Measurements from ENCODE around the gene ST14.
"Not testable (repeated sequence)": the region's sequence is repeated elsewhere in the genome, so short reads cannot be mapped to it uniquely, and the experiment has no call there.

Gene ST14

DNA sequence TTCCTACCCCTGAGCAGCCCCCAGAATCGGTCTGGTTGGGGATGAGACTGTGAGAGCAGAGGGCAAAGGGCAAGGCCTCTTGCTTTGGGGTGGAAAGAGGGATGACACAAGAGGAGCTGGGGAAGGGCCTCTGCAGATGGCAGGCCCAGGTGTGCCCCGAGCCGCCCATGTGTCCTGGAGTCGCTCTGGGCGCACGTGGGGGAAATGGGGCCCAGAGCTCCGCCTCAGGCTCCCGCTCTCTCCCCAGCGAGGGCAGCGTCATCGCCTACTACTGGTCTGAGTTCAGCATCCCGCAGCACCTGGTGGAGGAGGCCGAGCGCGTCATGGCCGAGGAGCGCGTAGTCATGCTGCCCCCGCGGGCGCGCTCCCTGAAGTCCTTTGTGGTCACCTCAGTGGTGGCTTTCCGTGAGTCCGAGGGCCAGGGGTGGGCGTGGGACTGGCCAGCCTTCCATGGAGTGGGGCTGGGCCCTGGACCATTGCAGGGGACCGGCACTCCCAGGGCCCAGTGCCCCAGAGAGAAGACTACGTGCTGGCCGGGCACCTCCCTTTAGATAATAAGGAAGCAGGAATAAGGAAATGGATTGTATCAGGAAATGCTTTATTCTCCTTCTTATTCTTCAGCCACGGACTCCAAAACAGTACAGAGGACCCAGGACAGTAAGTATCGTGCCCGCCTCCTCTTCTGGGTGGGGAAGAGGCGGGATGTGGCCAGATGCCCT, 30.1 kb downstream of the ST14 start:
- DNase-seq = no peak

GRCh38 chr11:130190371-130190881, 30.8 kb downstream of the ST14 start:
- DNase-seq = no peak

- DNase-seq = no peak
These were observed 32.3 kb downstream of the ST14 start for GRCh38 chr11:130191896-130192295.

GRCh38 chr11:130192845-130193267, 33.3 kb downstream of the ST14 start:
- DNase-seq = no peak

GRCh38 chr11:130193551-130193950, 34.0 kb downstream of the ST14 start:
- DNase-seq = not testable (repeated sequence)

DNA sequence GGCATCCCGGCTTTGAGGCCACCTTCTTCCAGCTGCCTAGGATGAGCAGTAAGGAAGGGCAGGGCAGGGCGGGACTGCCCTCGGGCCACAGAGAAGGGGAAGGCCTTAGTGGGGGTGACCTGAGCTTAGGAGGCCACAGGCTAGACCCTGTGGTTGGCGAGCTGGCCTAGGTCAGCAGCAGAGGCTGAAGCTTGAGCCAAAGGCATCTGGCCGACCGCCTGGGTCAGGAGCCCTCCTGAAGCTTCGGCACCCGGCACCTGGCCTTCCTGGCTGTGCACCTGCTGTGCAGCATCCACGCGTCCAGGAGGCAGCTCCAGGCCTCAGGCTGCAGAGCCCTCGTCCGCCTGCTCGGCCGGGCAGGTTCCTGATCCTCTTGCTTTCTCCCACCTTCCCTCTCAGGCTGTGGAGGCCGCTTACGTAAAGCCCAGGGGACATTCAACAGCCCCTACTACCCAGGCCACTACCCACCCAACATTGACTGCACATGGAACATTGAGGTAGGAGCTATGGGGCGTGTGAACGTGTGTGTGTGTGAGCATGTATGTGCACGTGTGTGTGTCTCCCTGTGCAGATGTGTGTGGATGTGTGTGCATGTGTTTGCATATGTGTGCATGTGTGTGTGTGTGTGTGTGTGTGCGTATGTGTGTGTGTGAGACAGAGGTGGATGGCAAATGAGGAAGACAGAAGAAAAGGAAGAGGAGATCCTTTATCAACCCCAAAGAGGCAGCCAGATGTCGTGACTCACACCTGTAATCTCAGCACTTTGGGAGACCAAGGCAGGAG, 34.9 kb downstream of the ST14 start:
- DNase-seq = no peak

DNA sequence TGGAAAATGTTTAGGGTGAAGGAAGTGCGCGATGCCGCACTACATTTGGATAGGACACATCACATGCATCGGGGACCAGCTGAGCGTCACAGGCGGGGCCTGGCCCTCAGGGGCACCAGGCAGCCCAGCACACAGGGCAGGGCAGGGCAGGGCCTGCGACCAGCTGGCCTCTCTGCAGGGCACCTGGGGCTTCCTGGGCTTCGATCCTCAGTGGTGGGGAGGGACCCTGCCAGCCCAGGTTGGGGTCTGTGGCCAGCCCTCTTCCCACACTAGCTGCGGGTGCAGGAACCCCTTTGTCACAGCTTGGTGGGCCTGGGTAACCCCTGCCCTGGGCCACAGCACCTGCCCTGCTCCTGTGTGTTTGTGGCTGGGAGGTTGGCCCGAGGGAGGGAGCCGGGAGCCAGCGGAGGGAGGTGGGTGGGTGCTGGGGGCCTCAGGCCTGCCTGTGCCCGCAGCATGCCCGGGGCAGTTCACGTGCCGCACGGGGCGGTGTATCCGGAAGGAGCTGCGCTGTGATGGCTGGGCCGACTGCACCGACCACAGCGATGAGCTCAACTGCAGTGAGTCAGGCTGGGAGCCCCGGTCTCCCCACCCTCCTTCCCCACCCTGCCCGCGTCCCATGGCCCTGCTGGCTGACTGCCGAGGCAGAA, 37.9 kb downstream of the ST14 start:
- DNase-seq = no peak

DNA sequence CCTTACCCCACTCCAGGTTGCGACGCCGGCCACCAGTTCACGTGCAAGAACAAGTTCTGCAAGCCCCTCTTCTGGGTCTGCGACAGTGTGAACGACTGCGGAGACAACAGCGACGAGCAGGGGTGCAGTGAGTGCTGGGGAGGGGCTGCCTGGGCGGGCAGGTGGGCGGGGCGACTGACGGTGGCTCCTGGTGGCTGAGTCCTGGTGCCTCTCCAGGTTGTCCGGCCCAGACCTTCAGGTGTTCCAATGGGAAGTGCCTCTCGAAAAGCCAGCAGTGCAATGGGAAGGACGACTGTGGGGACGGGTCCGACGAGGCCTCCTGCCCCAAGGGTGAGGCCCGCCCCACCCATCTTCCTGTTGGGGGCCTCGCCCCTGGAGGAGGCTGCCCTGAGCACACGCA, 38.7 kb downstream of the ST14 start:
- DNase-seq = no peak

DNA sequence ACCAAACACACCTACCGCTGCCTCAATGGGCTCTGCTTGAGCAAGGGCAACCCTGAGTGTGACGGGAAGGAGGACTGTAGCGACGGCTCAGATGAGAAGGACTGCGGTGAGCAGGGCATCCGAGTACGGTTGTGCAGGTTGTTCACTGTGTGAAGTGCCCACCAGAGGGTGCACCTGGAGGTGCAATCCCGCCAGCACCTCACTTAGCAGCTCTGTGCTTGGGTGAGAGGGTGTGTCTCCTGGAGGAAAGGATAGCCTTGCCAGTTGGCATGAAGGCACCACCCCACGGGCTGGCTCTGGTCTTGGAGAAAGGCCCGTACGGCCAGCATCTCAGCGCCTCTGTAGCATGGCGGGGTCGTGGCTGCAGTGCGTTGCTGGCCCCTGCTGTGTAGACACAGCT, 39.4 kb downstream of the ST14 start:
- DNase-seq = no peak

DNA sequence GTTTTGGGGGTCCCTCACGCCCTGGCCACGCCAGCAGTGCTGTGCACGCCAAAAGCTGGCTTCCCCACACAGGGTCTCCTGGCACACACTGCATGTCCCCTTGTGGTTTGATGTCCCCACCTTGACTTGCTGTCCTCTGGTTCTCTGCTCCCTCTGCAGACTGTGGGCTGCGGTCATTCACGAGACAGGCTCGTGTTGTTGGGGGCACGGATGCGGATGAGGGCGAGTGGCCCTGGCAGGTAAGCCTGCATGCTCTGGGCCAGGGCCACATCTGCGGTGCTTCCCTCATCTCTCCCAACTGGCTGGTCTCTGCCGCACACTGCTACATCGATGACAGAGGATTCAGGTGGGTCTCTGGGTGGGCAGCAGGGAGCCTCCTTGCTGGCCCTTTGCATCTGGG, 40.2 kb downstream of the ST14 start:
- DNase-seq = no peak

DNA sequence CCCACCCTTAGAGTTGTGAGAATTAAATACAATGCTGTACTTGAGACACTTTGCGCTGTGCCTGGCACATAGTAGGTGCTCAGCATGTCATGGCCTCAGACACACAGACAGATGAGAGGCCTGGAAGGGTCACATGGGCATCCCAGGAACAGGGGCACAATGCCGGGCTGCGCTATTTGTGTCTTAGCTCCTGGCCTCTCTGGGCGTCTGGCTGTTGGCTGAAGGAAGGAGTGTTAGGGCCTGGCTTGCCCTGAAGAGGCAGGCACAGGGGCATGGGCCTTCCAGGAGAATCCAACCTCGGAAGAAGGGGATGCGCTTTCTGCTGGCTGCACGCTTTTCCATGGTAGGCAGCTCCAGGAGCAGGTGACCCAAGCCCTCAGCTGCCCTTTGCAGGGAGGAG, 41.4 kb downstream of the ST14 start:
- DNase-seq = no peak

DNA sequence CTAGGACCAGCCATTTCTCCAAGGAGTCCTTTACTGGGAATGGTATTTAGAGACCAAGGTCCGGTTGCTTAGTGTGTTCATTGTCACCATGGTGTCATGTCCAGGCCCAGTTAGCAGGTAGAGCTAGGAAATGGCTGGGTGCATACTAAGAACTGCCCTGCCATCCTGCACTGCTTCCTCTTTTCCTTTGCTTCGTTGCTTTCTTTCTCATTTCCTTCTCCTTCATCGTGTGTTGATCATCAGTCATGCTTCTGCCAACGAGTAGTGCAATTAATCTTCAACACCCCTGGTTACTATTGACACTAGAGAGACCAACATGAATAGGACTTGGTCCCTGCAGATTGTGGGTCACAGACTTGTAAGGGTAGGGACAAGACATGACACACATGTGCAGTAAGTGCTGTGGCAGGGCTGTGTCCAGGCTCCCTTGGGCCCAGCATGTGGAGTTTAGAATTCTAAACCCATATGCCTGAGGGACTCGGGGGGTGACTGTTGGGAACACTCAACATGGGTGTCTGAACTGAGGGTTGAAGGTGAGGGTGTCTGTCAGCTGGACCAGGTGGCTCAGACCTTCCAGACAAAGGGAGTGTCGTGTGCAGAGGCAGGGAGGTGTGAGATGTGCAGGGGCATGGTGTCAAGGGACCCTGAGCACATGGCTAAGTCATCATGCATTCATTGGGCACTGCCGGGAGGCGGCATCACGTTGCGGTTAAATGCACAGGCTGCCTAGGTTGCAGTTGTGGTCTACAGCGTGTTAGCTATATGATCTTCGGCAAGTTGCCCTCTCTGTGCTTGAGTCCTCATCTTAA, 42.6 kb downstream of the ST14 start:
- no peak for DNase-seq

DNA sequence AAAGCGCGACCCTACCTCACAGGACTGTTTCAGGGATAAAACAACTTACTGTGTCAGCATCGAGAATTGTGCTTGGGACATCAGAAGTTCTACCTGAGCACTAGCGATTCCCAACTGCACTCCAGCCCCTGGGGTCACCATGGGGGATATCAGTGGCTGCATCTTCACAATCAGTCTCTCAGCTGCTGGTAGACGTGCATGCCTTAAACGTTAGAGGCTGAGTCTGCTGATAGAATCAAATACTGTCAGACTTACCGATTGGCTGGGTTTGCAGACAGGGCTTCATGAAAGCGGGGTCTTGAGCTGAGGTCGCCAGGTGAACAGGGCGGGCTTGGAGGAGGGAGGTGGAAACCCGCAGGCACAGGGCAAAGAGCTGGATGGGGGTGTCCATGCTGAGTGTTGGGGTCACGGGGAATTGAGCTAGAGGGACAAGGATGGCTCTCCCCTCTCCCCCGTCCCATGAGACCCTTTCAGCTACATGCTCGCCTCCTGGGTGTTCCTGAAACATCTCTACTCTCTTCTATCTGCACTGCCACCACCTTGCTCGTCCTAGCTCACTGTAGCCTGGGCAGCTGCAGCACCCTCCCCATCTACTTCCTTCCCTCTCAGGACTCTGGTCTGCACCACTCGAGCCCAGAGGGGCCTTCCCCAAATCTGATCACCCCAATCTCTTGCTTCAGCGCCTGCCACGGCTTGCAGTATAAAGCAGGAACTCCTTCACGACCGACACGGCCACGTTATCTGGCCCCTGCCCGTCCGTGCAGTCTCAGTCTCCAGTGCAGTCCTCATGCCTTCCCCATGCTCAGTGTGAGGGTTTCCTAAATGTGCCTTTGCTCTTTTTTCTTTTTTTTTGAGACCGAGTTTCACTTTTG, 43.5 kb downstream of the ST14 start:
- DNase-seq = no peak

- no peak for DNase-seq
These were observed 44.5 kb downstream of the ST14 start for GRCh38 chr11:130203766-130204702.

- no peak for DNase-seq
These were observed 45.1 kb downstream of the ST14 start for GRCh38 chr11:130204703-130205095.

DNA sequence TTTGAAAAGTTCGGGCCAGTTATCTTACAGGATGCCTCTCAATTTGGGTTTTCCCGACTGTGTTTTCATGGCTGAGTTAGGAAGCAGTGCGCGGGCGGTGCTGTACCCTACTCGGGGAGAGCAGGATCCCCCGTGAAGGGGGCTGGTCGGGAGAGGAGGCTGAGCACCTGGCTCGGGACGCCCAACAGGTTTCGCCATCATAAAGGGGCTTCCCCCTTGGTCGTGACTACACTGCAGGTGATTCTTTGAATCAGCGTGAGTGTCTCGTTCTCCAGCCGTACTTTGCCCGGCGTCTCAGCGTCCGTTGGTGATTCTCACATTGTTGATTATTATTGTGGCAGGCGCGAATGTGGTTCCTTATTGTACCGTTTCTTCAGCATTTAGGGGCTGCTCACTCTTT, 46.6 kb downstream of the ST14 start:
- DNase-seq = no peak

- DNase-seq = no peak
These were observed 48.9 kb downstream of the ST14 start for GRCh38 chr11:130208241-130209127.

DNA sequence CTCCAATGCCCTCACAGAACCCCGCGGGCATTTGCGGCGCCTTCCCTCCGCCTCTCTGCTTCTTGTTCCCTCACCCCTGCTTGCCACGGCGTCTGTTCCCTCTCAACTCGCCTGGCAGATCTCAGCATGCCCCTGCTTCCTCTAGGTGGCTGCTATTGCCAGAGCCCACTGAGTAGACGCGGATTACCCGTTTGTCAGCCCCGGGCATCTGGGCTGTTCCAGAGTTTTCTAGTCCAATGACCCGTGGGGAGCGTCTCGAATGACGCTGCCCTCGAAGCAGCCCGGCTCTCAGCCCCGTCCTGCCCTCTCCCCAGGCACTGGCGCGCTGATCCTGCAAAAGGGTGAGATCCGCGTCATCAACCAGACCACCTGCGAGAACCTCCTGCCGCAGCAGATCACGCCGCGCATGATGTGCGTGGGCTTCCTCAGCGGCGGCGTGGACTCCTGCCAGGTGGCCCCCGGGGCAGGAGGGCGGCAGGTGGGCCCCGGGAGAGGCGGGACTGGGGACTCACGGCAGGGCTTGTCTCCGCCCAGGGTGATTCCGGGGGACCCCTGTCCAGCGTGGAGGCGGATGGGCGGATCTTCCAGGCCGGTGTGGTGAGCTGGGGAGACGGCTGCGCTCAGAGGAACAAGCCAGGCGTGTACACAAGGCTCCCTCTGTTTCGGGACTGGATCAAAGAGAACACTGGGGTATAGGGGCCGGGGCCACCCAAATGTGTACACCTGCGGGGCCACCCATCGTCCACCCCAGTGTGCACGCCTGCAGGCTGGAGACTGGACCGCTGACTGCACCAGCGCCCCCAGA, 49.7 kb downstream of the ST14 start:
- DNase-seq = no peak
